B cell (primary cell): ENCODE results near the gene AFAP1L1. TPM values are rescaled to one million over a fixed set of nuclear protein-coding genes. Genes with fewer than 3 reads are reported as not detected.

Experiments
- ATAC-seq: fragments of 200-7000 bp; cut with Tn5 transposase; one replicate; pipeline ENCODE4 v1.10.0; 2021; ENCODE audit warnings: low read depth, mild to moderate bottlenecking, moderate number of reproducible peaks, moderate library complexity
- CTCF ChIA-PET: fragments of 350-600 bp; sonication (Branson Sonifier 250); formaldehyde crosslinking; loops from one replicate; lab custom pipeline; 2021; ENCODE audit warnings: antibody characterized with exemption, inconsistent platforms; lab: Charles Lee
- POLR2A ChIA-PET: fragments of 350-600 bp; sonication (Branson Sonifier 250); formaldehyde crosslinking; loops from one replicate; lab custom pipeline; 2021; ENCODE audit warnings: antibody characterized with exemption; lab: Charles Lee
- DNase-seq: peaks from one replicate; pipeline ENCODE4 v3.0.0; 2013
- H2AFZ ChIP-seq: 2 replicates; pipeline ENCODE4 v1.6.1; 2012; ENCODE audit warnings: mild to moderate bottlenecking, low read depth, low read length; ENCODE audit not compliant: insufficient read depth, poor library complexity, severe bottlenecking
- H3K27ac ChIP-seq, 2 donors: 1 replicate in 1 of 2; 2 replicates in 1 of 2; pipeline ENCODE4 v1.5.1; 2012 to 2013; ENCODE audit warnings: low read length in 2 of 2, mild to moderate bottlenecking in 2 of 2, moderate library complexity in 1 of 2
- H3K27me3 ChIP-seq, 4 experiments: fragments of 200-600 bp in 1 of 4; sonication (generic) in 1 of 4; replicated peaks in 1 of 4; 1 replicate in 2 of 4; 2 replicates in 2 of 4; pipeline versions ENCODE4 v1.6.1 to v1.7.0; 2013 to 2016; ENCODE audit warnings: low read length in 3 of 4, mild to moderate bottlenecking in 2 of 4, mixed read lengths in 1 of 4, moderate library complexity in 1 of 4; ENCODE audit not compliant: insufficient read depth in 4 of 4, control insufficient read depth in 3 of 4; ENCODE audit errors: control extremely low read depth in 1 of 4
- H3K36me3 ChIP-seq, 2 experiments: replicated peaks in 1 of 2; 1 replicate in 1 of 2; 2 replicates in 1 of 2; pipeline versions ENCODE4 v1.6.1 to v1.7.1; 2013; ENCODE audit warnings: low read length in 1 of 2; ENCODE audit not compliant: insufficient read depth in 2 of 2, control insufficient read depth in 1 of 2; ENCODE audit errors: control extremely low read depth in 1 of 2, extremely low read depth in 1 of 2
- H3K4me1 ChIP-seq, 2 donors: fragments of 200-600 bp in 1 of 2; sonication (generic) in 1 of 2; 1 replicate in 1 of 2; 2 replicates in 1 of 2; pipeline versions ENCODE4 v1.5.1 to v1.6.1; 2013 to 2017; ENCODE audit warnings: low read length in 2 of 2; ENCODE audit not compliant: control insufficient read depth in 2 of 2, insufficient read depth in 2 of 2
- H3K4me2 ChIP-seq: replicated peaks from 2 replicates; pipeline ENCODE3; 2012; ENCODE audit warnings: mild to moderate bottlenecking, low read depth, low read length; ENCODE audit not compliant: poor library complexity, severe bottlenecking
- H3K4me3 ChIP-seq, 5 experiments: fragments of 200-600 bp in 1 of 5; sonication (generic) in 1 of 5; 1 replicate in 3 of 5; 2 replicates in 2 of 5; pipeline versions ENCODE4 v1.5.1 to v1.7.0; 2011 to 2016; ENCODE audit warnings: low read length in 4 of 5, mild to moderate bottlenecking in 4 of 5, low read depth in 2 of 5, control low read depth in 1 of 5, moderate library complexity in 1 of 5; ENCODE audit not compliant: insufficient read depth in 1 of 5; ENCODE audit errors: control extremely low read depth in 1 of 5, extremely low read depth in 1 of 5
- H3K79me2 ChIP-seq: fragments of 200-600 bp; sonication (generic); one replicate; pipeline ENCODE4 v1.6.0; 2016; ENCODE audit warnings: low read length; ENCODE audit not compliant: control insufficient read depth, insufficient read depth
- H3K9ac ChIP-seq: fragments of 200-600 bp; sonication (generic); 2 replicates; pipeline ENCODE4 v1.6.1; 2017; ENCODE audit warnings: mild to moderate bottlenecking, low read length, moderate library complexity
- H3K9me3 ChIP-seq, 3 donors: one replicate each; pipeline versions ENCODE4 v1.6.1 to v1.7.1; 2013; ENCODE audit warnings: low read length in 2 of 3; ENCODE audit not compliant: control insufficient read depth in 2 of 3, insufficient read depth in 1 of 3; ENCODE audit errors: control extremely low read depth in 1 of 3
- H4K20me1 ChIP-seq: 2 replicates; pipeline ENCODE4 v1.6.0; 2012; ENCODE audit warnings: mild to moderate bottlenecking, low read length; ENCODE audit not compliant: insufficient read depth, control insufficient read depth, poor library complexity, severe bottlenecking
- H3K27ac Mint-ChIP-seq: one replicate; pipeline ENCODE4 v1.8.0; 2021; ENCODE audit warnings: mixed read lengths
- H3K27me3 Mint-ChIP-seq: one replicate; pipeline ENCODE4 v1.8.0; 2021; ENCODE audit warnings: mixed read lengths
- H3K4me1 Mint-ChIP-seq: one replicate; pipeline ENCODE4 v1.8.0; 2021; ENCODE audit warnings: mixed read lengths
- H3K4me3 Mint-ChIP-seq: one replicate; pipeline ENCODE4 v1.8.0; 2021; ENCODE audit warnings: mixed read lengths
- H3K9me3 Mint-ChIP-seq: one replicate; pipeline ENCODE4 v1.8.0; 2022; ENCODE audit warnings: mixed read lengths; ENCODE audit not compliant: insufficient read depth
- EZH2 ChIP-seq: IDR thresholded peaks from 2 replicates; pipeline ENCODE4 v1.6.1; 2012; ENCODE audit warnings: borderline replicate concordance, low read depth, mild to moderate bottlenecking, moderate library complexity, low read length; ENCODE audit not compliant: insufficient read depth, poor library complexity, severe bottlenecking
- WGBS: methylation state at CpG from one replicate; pipeline ENCODE4 v1.1.5; 2013; ENCODE audit warnings: missing lambda C conversion rate; ENCODE audit not compliant: insufficient coverage; 5-methylcytosine and 5-hydroxymethylcytosine counted together
- intact Hi-C: fragments of 100-400 bp; cut with micrococcal nuclease; formaldehyde crosslinking; loops from one replicate; pipeline ENCODE4 v1.10.0; 2022
- polyA plus RNA-seq: library from polyadenylated mRNA; depleted of rRNA; stranded (reverse); fragments of >200 nt; gene quantifications from 2 replicates; pipeline ENCODE4 v1.2.3, GENCODE V29; 2012
- total RNA-seq, 2 donors: library from RNA; stranded (reverse); fragments of 120-200 nt in 1 of 2; gene quantifications; 1 replicate in 1 of 2; 2 replicates in 1 of 2; pipeline versions ENCODE4 v1.2.3 to v1.2.4, GENCODE V29; 2013 to 2022
- TF ChIP-seq, protein P1 (sequence below): fragments of 200-600 bp; IDR thresholded peaks from one replicate; pipeline ENCODE4 v1.8.0; 2022; ENCODE audit warnings: antibody characterized with exemption, mild to moderate bottlenecking

AFAP1L1 gene
- total and polyA plus RNA-seq, 2 donors (not counting 1 experiment from before 2014, with no cell fraction given): not detected

DNA sequence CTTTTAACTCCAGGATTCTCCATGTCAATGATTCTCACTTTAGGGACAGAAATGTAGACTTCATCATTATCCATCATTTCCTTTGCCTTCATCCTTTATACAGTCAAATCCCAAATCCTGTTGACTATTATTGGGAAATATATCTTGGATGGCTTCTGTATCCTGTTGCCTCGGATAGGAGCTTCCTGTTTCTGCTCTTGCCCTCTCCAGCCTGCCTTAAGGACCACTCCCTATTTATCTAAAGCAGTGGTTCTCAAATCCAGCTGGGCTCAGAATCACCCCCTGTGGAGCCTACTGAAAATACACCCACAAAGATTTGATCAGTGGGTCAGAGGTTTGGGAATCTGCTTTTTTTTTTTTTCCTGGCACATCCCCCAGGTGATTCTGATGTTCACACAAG, 8.5 kb downstream of the AFAP1L1 start:
- H3K4me3 Mint-ChIP-seq: no peak overlapping the region
- ATAC-seq: no peak
- no peaks in the 10 kb centered on the region for H3K9me3 ChIP-seq
- H3K27ac Mint-ChIP-seq: no peak overlapping the region
- peaks cover 48% of the 10 kb centered on the region for H3K27me3 Mint-ChIP-seq
- H4K20me1 ChIP-seq: no peaks in the 10 kb centered on the region
- H2AFZ ChIP-seq: no peak overlapping the region
- TF ChIP-seq, protein P1, sequence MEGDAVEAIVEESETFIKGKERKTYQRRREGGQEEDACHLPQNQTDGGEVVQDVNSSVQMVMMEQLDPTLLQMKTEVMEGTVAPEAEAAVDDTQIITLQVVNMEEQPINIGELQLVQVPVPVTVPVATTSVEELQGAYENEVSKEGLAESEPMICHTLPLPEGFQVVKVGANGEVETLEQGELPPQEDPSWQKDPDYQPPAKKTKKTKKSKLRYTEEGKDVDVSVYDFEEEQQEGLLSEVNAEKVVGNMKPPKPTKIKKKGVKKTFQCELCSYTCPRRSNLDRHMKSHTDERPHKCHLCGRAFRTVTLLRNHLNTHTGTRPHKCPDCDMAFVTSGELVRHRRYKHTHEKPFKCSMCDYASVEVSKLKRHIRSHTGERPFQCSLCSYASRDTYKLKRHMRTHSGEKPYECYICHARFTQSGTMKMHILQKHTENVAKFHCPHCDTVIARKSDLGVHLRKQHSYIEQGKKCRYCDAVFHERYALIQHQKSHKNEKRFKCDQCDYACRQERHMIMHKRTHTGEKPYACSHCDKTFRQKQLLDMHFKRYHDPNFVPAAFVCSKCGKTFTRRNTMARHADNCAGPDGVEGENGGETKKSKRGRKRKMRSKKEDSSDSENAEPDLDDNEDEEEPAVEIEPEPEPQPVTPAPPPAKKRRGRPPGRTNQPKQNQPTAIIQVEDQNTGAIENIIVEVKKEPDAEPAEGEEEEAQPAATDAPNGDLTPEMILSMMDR: no peak
- TF ChIP-seq EZH2: no peak
- intact Hi-C loops: no loop called here
- H3K27ac ChIP-seq: no peak overlapping the region
- H3K79me2 ChIP-seq: no peaks in the 10 kb centered on the region
- H3K9me3 Mint-ChIP-seq: no peaks in the 10 kb centered on the region
- H3K4me1 ChIP-seq: no peaks in the 10 kb centered on the region
- no peak overlapping the region for H3K9ac ChIP-seq
- H3K4me2 ChIP-seq: no peak overlapping the region
- no CpG with 5 or more reads among the region's 1 CpG for whole genome bisulfite sequencing
- ChIA-PET POLR2A (no interaction called here), CTCF (interaction anchor here (2.2 kb wide), 1 partner anchor 11 kb away, joined by 10 read pairs; no protein-coding TSS in a partner anchor)
- no peak overlapping the region for H3K4me3 ChIP-seq
- no peaks in the 10 kb centered on the region for H3K4me1 Mint-ChIP-seq
- H3K36me3 ChIP-seq: no peaks in the 10 kb centered on the region
- H3K27me3 ChIP-seq: peaks cover 0 to 4% (median 2%) of the 10 kb centered on the region in 4 experiments
- no peak for DNase-seq

DNA sequence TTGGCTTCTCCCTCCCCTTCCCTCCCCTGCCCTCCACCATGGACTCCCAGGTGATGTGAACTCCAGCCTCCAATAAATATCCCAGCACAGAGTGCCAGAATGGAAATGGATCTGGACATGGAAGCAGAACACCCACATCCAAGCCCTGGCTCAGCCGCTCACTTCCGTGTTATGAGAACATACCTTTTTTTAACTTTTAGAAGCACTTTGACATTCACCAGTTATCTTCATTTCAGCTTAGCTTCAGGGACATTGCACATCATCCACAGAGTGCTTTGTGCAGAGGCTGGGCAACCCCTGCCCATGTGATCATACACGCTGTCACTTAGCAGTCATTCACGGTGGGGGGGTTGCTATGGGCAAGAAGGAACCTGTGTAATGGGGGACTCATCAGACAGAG, 9.1 kb downstream of the AFAP1L1 start:
- intact Hi-C loops: no loop called here
- 100% methylated on average over 1 of the region's 4 CpGs for WGBS
- no peaks in the 10 kb centered on the region for H3K9me3 Mint-ChIP-seq
- TF ChIP-seq, protein P1: no peak
- no peak for TF ChIP-seq EZH2
- H3K4me3 ChIP-seq: no peak overlapping the region
- no peak overlapping the region for H3K4me2 ChIP-seq
- H3K27me3 ChIP-seq: peaks cover 0 to 4% (median 2%) of the 10 kb centered on the region in 4 experiments
- no peaks in the 10 kb centered on the region for H3K4me1 Mint-ChIP-seq
- H3K9ac ChIP-seq: no peak overlapping the region
- peaks cover 44% of the 10 kb centered on the region for H3K27me3 Mint-ChIP-seq
- no peaks in the 10 kb centered on the region for H4K20me1 ChIP-seq
- no peak for ATAC-seq
- H2AFZ ChIP-seq: no peak overlapping the region
- CTCF ChIA-PET: no interaction called here
- H3K9me3 ChIP-seq: no peaks in the 10 kb centered on the region
- no peak overlapping the region for H3K27ac ChIP-seq
- POLR2A ChIA-PET: no interaction called here
- no peaks in the 10 kb centered on the region for H3K36me3 ChIP-seq
- no peak for DNase-seq
- H3K27ac Mint-ChIP-seq: no peak overlapping the region
- H3K4me1 ChIP-seq: no peaks in the 10 kb centered on the region
- no peak overlapping the region for H3K4me3 Mint-ChIP-seq
- no peaks in the 10 kb centered on the region for H3K79me2 ChIP-seq
